Naive thymus-derived CD8-positive, alpha-beta T cell (primary cell): ENCODE measurements around the gene MEMO1. TPM values are rescaled to one million over a fixed set of nuclear protein-coding genes. Genes with fewer than 3 reads are reported as not detected.
"Not testable (repeated sequence)": the region's sequence is repeated elsewhere in the genome, so short reads cannot be mapped to it uniquely, and the experiment has no call there.

ENCODE experiments used
- ATAC-seq, 2 donors: fragments of 150-1000 bp; cut with Tn5 transposase in 1 of 2; sonication (Bioruptor Pico), chemical (Tn5 transposase) in 1 of 2; 1 replicate in 1 of 2; 2 replicates in 1 of 2; pipeline ENCODE4 v1.10.0; 2021; ENCODE audit warnings: mild to moderate bottlenecking in 2 of 2, moderate library complexity in 2 of 2
- POLR2A ChIA-PET: fragments of 350-600 bp; sonication (Branson Sonifier 250); formaldehyde crosslinking; loops from one replicate; lab custom pipeline; 2021; ENCODE audit warnings: antibody characterized with exemption; lab: Charles Lee
- DNase-seq, 10 donors: peaks; one replicate each; pipeline versions ENCODE4 v3.0.0 to v3.0.0-alpha.2; 2020 to 2022
- H3K27ac Mint-ChIP-seq, 10 donors: one replicate each; pipeline ENCODE4 v1.8.0; 2020 to 2022; ENCODE audit warnings: mild to moderate bottlenecking in 10 of 10, mixed read lengths in 10 of 10, moderate library complexity in 4 of 10, inconsistent platforms in 1 of 10
- H3K27me3 Mint-ChIP-seq, 5 donors: one replicate each; pipeline ENCODE4 v1.8.0; 2021 to 2022; ENCODE audit warnings: mixed read lengths in 5 of 5
- H3K36me3 Mint-ChIP-seq, 3 donors: one replicate each; pipeline ENCODE4 v1.8.0; 2020 to 2022; ENCODE audit warnings: mixed read lengths in 3 of 3, mild to moderate bottlenecking in 2 of 3, inconsistent platforms in 1 of 3
- H3K4me1 Mint-ChIP-seq, 4 donors: one replicate each; pipeline ENCODE4 v1.8.0; 2021 to 2022; ENCODE audit warnings: mixed read lengths in 4 of 4
- H3K4me3 Mint-ChIP-seq, 10 donors: one replicate each; pipeline ENCODE4 v1.8.0; 2020 to 2022; ENCODE audit warnings: mild to moderate bottlenecking in 10 of 10, mixed read lengths in 10 of 10, moderate library complexity in 6 of 10, inconsistent platforms in 1 of 10
- H3K9me3 Mint-ChIP-seq, 9 donors: one replicate each; pipeline ENCODE4 v1.8.0; 2020 to 2022; ENCODE audit warnings: mixed read lengths in 9 of 9, mild to moderate bottlenecking in 3 of 9, inconsistent platforms in 1 of 9, moderate library complexity in 1 of 9
- polyA plus RNA-seq, 3 donors: library from polyadenylated mRNA; unstranded; fragments of 300-500 nt; fragmentation: Illumina TruSeq; gene quantifications; one replicate each; pipeline ENCODE4 v1.2.3, GENCODE V29; 2021
- total RNA-seq, 8 experiments: library from RNA in 2 of 8; stranded (reverse) in 2 of 8; gene quantifications; one replicate each; pipeline ENCODE4 v1.2.3 and lab custom pipeline; 2021 to 2026

The MEMO1 gene
- total and polyA plus RNA-seq, 5 experiments from 2014 or later: 23.7 to 35.8 (median 26.2) TPM

- H3K27me3 Mint-ChIP-seq: no peaks in the 10 kb centered on the region
- no peak overlapping the region for H3K27ac Mint-ChIP-seq
- peaks cover 5 to 50% (median 9%) of the 10 kb centered on the region in 3 donors for H3K36me3 Mint-ChIP-seq
- no peak for ATAC-seq
- POLR2A ChIA-PET: no interaction called here
- DNase-seq: no peak
- no peaks in the 10 kb centered on the region for H3K9me3 Mint-ChIP-seq
- H3K4me1 Mint-ChIP-seq: peaks cover 0 to 2% (median 1%) of the 10 kb centered on the region in 4 donors
- no peak overlapping the region for H3K4me3 Mint-ChIP-seq
Observed at GRCh38 chr2:31925517-31925916, 85.3 kb downstream of the MEMO1 start.

GRCh38 chr2:31923662-31924061 is 87.1 kb downstream of the MEMO1 start:
- peaks cover 0 to 53% (median 8%) of the 10 kb centered on the region in 3 donors for H3K36me3 Mint-ChIP-seq
- no peaks in the 10 kb centered on the region for H3K9me3 Mint-ChIP-seq
- no peak for ATAC-seq
- no peak overlapping the region for H3K27ac Mint-ChIP-seq
- H3K27me3 Mint-ChIP-seq: no peaks in the 10 kb centered on the region
- H3K4me3 Mint-ChIP-seq: no peak overlapping the region
- POLR2A ChIA-PET: interaction anchor here (0.7 to 1.1 kb wide), 2 partner anchors 8 to 13 kb away, joined by 3 to 4 read pairs; no protein-coding TSS in a partner anchor
- DNase-seq: no peak
- H3K4me1 Mint-ChIP-seq: peaks cover 0 to 1% (median under 1%) of the 10 kb centered on the region in 4 donors

GRCh38 chr2:31922542-31923408 is 88.0 kb downstream of the MEMO1 start:
- Mint-ChIP-seq H3K9me3 (no peaks in the 10 kb centered on the region), H3K27ac (peak overlapping the region in 2 of 10 donors; percentile 24 to 34), H3K36me3 (peaks cover 0 to 59% (median 8%) of the 10 kb centered on the region in 3 donors), H3K4me1 (peaks cover 0 to 1% (median under 1%) of the 10 kb centered on the region in 4 donors), H3K4me3 (no peak overlapping the region), H3K27me3 (no peaks in the 10 kb centered on the region)
- POLR2A ChIA-PET: no interaction called here
- no peak for ATAC-seq
- DNase-seq: no peak

- Mint-ChIP-seq H3K4me3 (no peak overlapping the region), H3K27me3 (no peaks in the 10 kb centered on the region), H3K27ac (no peak overlapping the region), H3K9me3 (no peaks in the 10 kb centered on the region), H3K4me1 (peaks cover 0 to 1% (median under 1%) of the 10 kb centered on the region in 4 donors), H3K36me3 (peaks cover 0 to 52% (median 11%) of the 10 kb centered on the region in 3 donors)
- ATAC-seq (no peak), DNase-seq (no peak)
- POLR2A ChIA-PET: no interaction called here
Observed at GRCh38 chr2:31920962-31921361, 89.8 kb downstream of the MEMO1 start.

GRCh38 chr2:31919499-31919898 is 91.3 kb downstream of the MEMO1 start:
- no peak for ATAC-seq
- peaks cover 0 to 7% (median under 1%) of the 10 kb centered on the region in 4 donors for H3K4me1 Mint-ChIP-seq
- H3K27me3 Mint-ChIP-seq: no peaks in the 10 kb centered on the region

GRCh38 chr2:31909661-31910060 is 101.1 kb downstream of the MEMO1 start:
- Mint-ChIP-seq H3K9me3 (no peaks in the 10 kb centered on the region), H3K4me1 (peaks cover 5 to 22% (median 16%) of the 10 kb centered on the region in 4 donors), H3K36me3 (peaks cover 7 to 50% (median 15%) of the 10 kb centered on the region in 3 donors), H3K4me3 (no peak overlapping the region), H3K27me3 (no peaks in the 10 kb centered on the region), H3K27ac (peak overlapping the region in 1 of 10 donors; percentile 71)
- DNase-seq: no peak
- POLR2A ChIA-PET: no interaction called here
- ATAC-seq: no peak

More at GRCh38 chr2:31919499-31919898, 91.3 kb downstream of the MEMO1 start:
- Mint-ChIP-seq H3K27ac (peak overlapping the region in 1 of 10 donors; percentile 39), H3K9me3 (no peaks in the 10 kb centered on the region), H3K4me3 (no peak overlapping the region), H3K36me3 (peaks cover 0 to 42% (median 5%) of the 10 kb centered on the region in 3 donors)
- no peak for DNase-seq
- POLR2A ChIA-PET: no interaction called here

GRCh38 chr2:31907491-31907890 is 103.3 kb downstream of the MEMO1 start:
- H3K4me3 Mint-ChIP-seq: not testable (repeated sequence)

GRCh38 chr2:31903109-31903780 is 107.6 kb downstream of the MEMO1 start:
- Mint-ChIP-seq H3K4me3 (no peak overlapping the region), H3K9me3 (peaks cover 3 to 13% (median 8%) of the 10 kb centered on the region in 9 donors), H3K27ac (peak overlapping the region in 7 of 10 donors; percentile 1 to 70 (median 47)), H3K36me3 (peaks cover 18 to 72% (median 51%) of the 10 kb centered on the region in 3 donors), H3K27me3 (no peaks in the 10 kb centered on the region), H3K4me1 (peaks cover 8 to 9% (median 9%) of the 10 kb centered on the region in 4 donors)
- DNase-seq: no peak
- POLR2A ChIA-PET: no interaction called here
- no peak for ATAC-seq

More at GRCh38 chr2:31907491-31907890, 103.3 kb downstream of the MEMO1 start:
- ATAC-seq, H3K9me3 Mint-ChIP-seq, POLR2A ChIA-PET, H3K27me3 Mint-ChIP-seq, DNase-seq: not testable (repeated sequence)
- Mint-ChIP-seq H3K27ac (peak overlapping the region in 1 of 10 donors; percentile 11), H3K4me1 (peaks cover 11 to 28% (median 18%) of the 10 kb centered on the region in 4 donors), H3K36me3 (peaks cover 14 to 55% (median 23%) of the 10 kb centered on the region in 3 donors)

GRCh38 chr2:31901900-31902299 is 108.9 kb downstream of the MEMO1 start:
- Mint-ChIP-seq H3K27ac (no peak overlapping the region), H3K4me3 (no peak overlapping the region), H3K36me3 (peaks cover 23 to 78% (median 63%) of the 10 kb centered on the region in 3 donors), H3K4me1 (peaks cover 6 to 7% (median 7%) of the 10 kb centered on the region in 4 donors), H3K9me3 (peaks cover 8 to 25% (median 17%) of the 10 kb centered on the region in 9 donors), H3K27me3 (no peaks in the 10 kb centered on the region)
- DNase-seq (no peak), ATAC-seq (no peak)
- POLR2A ChIA-PET: no interaction called here

GRCh38 chr2:31900156-31900555 is 110.7 kb downstream of the MEMO1 start:
- H3K9me3 Mint-ChIP-seq: peaks cover 8 to 29% (median 17%) of the 10 kb centered on the region in 9 donors
- H3K4me3 Mint-ChIP-seq, POLR2A ChIA-PET, H3K4me1 Mint-ChIP-seq, H3K27ac Mint-ChIP-seq, ATAC-seq, DNase-seq, H3K27me3 Mint-ChIP-seq: not testable (repeated sequence)
- peaks cover 28 to 78% (median 66%) of the 10 kb centered on the region in 3 donors for H3K36me3 Mint-ChIP-seq

GRCh38 chr2:31898346-31898745 is 112.5 kb downstream of the MEMO1 start:
- POLR2A ChIA-PET, H3K27me3 Mint-ChIP-seq, H3K4me3 Mint-ChIP-seq, ATAC-seq, DNase-seq: not testable (repeated sequence)
- H3K9me3 Mint-ChIP-seq: peaks cover 8 to 29% (median 17%) of the 10 kb centered on the region in 9 donors
- peak overlapping the region in 1 of 10 donors; percentile 63 for H3K27ac Mint-ChIP-seq
- H3K4me1 Mint-ChIP-seq: peaks cover 3 to 12% (median 7%) of the 10 kb centered on the region in 4 donors
- peaks cover 29 to 78% (median 69%) of the 10 kb centered on the region in 3 donors for H3K36me3 Mint-ChIP-seq

- Mint-ChIP-seq H3K9me3 (peaks cover 8 to 29% (median 17%) of the 10 kb centered on the region in 9 donors), H3K36me3 (peaks cover 20 to 78% (median 64%) of the 10 kb centered on the region in 3 donors), H3K27ac (peak overlapping the region in 1 of 10 donors; percentile 63), H3K4me1 (peaks cover 3 to 11% (median 7%) of the 10 kb centered on the region in 4 donors)
- H3K27me3 Mint-ChIP-seq, DNase-seq, H3K4me3 Mint-ChIP-seq, ATAC-seq, POLR2A ChIA-PET: not testable (repeated sequence)
Observed at GRCh38 chr2:31897340-31897739, 113.5 kb downstream of the MEMO1 start.
